Epithelial cell of esophagus (primary cell): ENCODE results near the gene NOTCH1.

Experiments
- DNase-seq: peaks from one replicate; pipeline ENCODE4 v3.0.0; 2010; ENCODE audit warnings: low read depth
- H3K4me3 ChIP-seq: 2 replicates; pipeline ENCODE4 v1.5.1; 2011; ENCODE audit warnings: mild to moderate bottlenecking, low read length, control low read depth
- CTCF ChIP-seq: IDR thresholded peaks from 2 replicates; pipeline ENCODE4 v1.5.1; 2011; ENCODE audit warnings: low read depth, mild to moderate bottlenecking, low read length, control low read depth, inconsistent platforms; ENCODE audit not compliant: insufficient read depth; ENCODE audit errors: missing control alignments

NOTCH1 gene

DNA sequence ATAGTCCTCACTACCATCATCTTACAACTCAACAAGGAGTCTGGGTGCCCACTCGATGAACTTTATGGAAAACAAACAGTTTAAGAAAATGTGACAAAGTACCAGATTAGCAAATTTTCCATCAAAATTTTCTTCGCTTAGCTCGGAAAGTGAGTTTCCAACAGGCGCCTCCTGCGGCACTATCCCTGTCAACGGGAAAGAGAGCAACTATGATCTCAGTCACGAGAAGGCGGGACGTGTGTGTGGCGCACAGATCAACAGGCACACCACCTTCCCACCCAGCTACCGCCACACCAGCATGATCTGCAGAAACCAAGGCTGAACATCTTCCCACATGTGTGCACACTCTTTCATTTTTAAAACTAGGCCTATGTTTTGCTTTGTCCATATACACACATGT, 92.5 kb downstream of the NOTCH1 start:
- TF ChIP-seq CTCF, result no peak
- DNase-seq, result no peak
- no peak overlapping the region for H3K4me3 ChIP-seq

DNA sequence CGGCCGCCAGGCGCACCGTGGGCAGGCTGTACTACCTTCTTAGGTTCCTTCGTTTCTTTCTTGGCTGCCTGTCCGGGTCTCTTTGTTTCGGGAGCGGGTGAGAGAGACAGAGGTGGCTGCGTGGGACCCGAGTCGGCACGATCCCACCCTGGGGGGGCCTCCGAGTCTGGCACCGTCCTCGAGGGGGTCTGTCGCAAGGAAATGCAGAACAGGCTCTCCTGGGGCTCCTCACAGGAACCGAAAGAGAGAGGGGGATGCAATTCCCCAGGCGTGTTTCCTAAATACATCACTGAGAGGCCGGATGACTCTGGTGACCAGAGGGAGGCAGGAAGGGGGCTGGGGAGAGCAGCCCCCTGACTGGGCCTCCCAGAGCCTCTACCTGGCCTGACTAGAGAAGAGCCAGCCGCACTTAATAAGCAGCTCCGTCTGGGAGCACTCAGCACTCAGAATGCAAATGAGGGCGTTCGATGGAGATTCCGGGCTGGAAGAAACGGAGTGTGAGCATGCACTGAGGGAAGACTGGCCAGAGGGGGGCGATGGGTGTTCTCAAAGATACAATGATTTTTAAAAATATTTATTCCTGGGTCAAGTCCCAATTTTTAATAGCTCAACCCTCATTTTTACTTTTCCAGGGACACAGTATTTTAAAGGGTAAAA, 94.5 kb downstream of the NOTCH1 start:
- no peak for TF ChIP-seq CTCF
- no peak overlapping the region for H3K4me3 ChIP-seq
- DNase-seq, result no peak

DNA sequence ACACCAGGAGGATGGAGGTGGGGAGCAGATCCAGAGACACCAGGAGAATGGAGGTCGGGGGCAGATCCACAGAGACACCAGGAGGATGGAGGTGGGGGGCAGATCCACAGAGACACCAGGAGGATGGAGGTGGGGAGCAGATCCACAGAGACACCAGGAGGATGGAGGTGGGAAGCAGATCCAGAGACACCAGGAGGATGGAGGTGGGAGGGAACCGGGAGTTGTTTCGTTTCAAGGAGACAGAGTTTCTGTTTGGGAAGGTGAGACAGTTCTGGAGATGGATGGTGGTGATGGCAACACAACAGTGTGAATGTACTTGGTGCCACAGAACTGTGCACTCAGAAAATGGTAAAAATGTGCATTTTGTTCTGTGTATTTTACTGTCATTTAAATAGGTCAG, 97.2 kb downstream of the NOTCH1 start:
- no peak for TF ChIP-seq CTCF
- DNase-seq, result no peak
- H3K4me3 ChIP-seq, result no peak overlapping the region

DNA sequence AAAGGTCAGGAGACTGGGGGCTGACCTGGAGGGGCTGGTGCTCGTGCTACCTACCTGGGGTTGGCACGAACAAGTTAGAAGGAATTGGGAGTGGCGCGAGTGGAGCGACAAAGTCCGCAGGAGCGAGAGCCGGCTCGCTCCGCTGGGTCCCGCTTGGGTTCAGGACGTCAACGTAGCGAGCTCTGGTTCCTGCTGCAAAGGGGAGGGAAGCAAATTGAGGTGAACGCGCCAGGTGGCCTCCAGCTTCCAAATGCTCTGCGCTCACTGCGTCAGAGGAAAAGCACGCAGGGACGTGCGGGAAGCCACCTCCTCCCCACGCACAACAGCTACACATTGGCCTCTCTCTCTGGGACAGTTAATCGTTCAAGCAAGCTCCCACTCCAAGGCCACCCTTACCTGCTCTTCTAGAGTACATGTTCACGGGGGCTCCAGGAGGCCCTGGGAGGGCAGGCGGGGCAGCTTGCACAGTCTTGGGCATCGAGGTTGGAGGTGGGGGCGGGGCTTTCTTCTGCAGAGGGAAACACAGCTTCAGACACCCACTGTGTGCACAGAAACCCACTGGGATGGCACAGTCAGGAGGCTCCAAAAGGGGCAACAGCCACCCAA, 98.6 kb downstream of the NOTCH1 start:
- TF ChIP-seq CTCF, result no peak
- no peak for DNase-seq
- H3K4me3 ChIP-seq, result no peak overlapping the region

- DNase-seq, result no peak
- no peak overlapping the region for H3K4me3 ChIP-seq
- no peak for TF ChIP-seq CTCF
Observed at GRCh38 chr9:136445799-136446198, 100.0 kb downstream of the NOTCH1 start.
